A172 (cell line): Measurements from ENCODE around the gene CDCA5. TPM values are rescaled to one million over a fixed set of nuclear protein-coding genes. Genes with fewer than 3 reads are reported as not detected.
A peak's percentile ranks its signal among the peaks of the same experiment; 100 is the strongest.

Source experiments
- DNase-seq: peaks from one replicate; pipeline ENCODE4 v3.0.0-alpha.2; 2015; ENCODE audit warnings: low spot score
- total RNA-seq: library from RNA; depleted of rRNA; stranded (reverse); fragments of >200 nt; shearing (Covaris generic); gene quantifications from 2 replicates; pipeline ENCODE4 v1.2.3, GENCODE V29; 2014; rRNA removed

The CDCA5 gene
- total RNA-seq, 1 experiment from 2014 or later: 49.5 TPM

DNA sequence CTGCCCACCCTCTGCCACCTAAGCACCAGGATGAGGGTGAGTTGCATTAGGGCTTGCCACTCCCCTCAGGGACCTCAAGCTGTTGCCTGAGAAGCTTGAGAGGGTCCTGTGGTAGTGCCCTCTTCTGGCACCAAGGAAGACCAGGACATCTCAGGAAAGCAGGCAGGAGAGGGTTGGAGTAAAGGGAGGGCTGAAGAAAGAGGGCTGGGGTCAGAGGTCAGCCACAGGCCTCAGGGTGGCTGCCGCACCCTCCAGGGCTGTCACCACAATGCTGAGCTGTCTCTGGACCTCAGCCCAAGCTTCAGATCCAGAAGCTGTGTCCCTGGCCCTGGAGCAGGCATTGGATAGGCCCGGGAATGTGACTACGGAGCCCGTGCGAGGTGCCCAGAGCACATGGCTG, 38.8 kb downstream of the CDCA5 start:
- DNase-seq: no peak

- peak; percentile 42 for DNase-seq
These were observed 39.8 kb downstream of the CDCA5 start for GRCh38 chr11:65043881-65044501.

DNA sequence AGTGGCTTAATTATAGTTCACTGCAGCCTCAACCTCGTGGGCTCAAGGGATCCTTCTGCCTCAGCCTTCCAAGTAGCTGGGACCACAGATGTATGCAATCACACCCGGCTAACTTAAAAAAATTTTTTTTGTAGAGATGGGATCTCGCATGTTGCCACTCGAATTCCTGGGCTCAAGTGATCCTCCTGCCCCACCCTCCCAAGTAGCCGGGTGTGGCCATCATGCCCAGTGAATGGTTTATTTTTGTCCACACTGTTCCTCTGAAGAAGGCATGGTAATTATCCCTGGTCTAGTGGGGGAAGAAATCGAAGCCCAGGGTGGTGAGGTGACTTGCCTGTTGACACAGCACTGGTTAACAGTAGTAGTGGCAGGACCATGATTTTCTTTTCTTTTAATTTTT, 40.9 kb downstream of the CDCA5 start:
- DNase-seq: no peak

- peak; percentile 92 for DNase-seq
These were observed 42.8 kb downstream of the CDCA5 start, which contains the start of gene SAC3D1 for GRCh38 chr11:65040847-65041622. SAC3D1 (plus strand) TSS chr11:65041210; CDS start chr11:65041293, 83 bp downstream.

DNA sequence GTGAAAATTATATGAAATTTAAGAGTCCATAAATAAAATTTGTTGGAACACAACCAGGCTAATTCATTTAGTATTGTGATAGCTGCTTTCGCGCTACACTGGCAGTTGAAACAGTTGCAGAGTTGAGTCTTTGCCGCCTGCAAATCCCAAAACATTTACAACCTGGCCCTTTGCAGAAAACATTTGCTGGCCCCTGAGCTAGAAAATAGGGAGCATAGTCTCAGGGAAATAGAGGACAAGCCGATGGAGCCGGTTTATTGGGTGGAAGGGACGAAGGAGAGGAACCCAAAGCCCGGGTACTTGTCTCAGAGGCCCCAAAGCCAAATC, 43.4 kb downstream of the CDCA5 start:
- DNase-seq: no peak

DNA sequence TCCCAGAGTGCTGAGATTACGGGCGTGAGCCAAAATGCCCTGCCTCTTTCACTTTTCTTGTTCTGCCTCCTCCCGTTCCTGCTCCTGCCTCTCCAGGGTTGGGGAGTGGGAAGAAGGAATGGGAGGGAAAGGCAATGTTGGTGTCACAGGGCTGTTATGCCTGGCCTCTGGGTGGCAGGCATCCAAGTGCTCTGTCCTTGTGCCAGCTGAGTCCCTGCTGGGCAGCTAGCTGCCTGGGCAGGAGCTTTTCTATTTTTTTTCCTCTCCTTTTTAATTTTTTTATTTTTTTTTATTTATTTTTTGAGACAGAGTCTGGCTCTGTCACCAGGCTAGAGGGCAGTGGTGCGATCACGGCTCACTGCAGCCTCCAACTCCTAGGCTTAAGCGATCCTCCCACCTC, 46.9 kb downstream of the CDCA5 start:
- peak; percentile 35 for DNase-seq

GRCh38 chr11:65035579-65035978, 48.3 kb downstream of the CDCA5 start:
- no peak for DNase-seq

DNA sequence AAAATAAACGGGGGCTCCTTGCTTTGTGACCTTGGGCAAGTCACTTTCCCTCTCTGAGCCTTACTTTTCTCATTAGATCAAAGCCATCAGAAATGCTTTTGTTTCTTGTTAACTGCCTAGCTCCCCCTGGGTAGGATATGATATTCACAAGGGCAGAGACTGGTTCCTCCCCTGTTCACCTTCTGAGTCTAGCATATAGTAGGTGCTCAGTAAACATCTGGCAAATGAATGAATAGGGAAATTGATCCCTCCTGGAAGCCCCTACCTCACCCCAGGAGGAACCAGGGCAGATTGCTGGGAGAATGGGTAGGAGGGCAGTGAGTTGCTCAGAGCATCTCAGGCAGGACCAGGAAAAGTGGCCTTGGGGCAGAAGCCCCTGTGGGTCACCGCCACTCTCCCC, 49.4 kb downstream of the CDCA5 start:
- no peak for DNase-seq

DNA sequence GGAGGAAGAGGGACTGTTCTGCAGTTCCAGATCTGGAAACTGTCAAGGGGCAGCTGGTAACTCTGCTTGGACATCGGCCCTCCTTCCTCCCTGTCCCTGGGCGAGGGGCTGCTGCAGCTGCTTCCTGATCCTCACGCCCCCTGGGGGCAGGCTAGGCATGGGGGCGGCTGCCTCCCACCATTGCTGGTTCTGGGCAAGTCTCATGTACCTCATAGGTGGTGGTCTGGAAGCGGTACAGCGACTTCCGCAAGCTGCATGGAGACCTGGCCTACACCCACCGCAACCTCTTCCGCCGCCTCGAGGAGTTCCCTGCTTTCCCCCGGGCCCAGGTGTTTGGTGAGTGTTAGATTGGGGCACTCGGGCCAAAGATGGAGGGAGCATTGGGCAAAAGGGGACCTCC, 51.6 kb downstream of the CDCA5 start:
- DNase-seq: no peak

Other genes with a start within 250 kb of the CDCA5 start
- 3.7 and 4.1 TPM in 2 replicates for gene CDC42BPG, start 239.4 kb downstream of the CDCA5 start, total RNA-seq
- 81.4 and 117 TPM in 2 replicates for gene EHD1, start 205.4 kb downstream of the CDCA5 start, total RNA-seq
- 10.7 and 15.1 TPM in 2 replicates for gene ATG2A, start 166.8 kb downstream of the CDCA5 start, total RNA-seq
- 18.4 and 19.6 TPM in 2 replicates for gene PPP2R5B, start 159.4 kb downstream of the CDCA5 start, total RNA-seq
- not detected in 2 replicates for gene GPHA2, start 148.1 kb downstream of the CDCA5 start, total RNA-seq
- gene MAJIN, start 111.9 kb downstream of the CDCA5 start, total RNA-seq: not detected in 2 replicates
- 0.50 and 0.59 TPM in 2 replicates for gene BATF2, start 87.1 kb downstream of the CDCA5 start, total RNA-seq
- gene ARL2, start 69.9 kb downstream of the CDCA5 start, total RNA-seq: 170 and 196 TPM in 2 replicates
- gene SNX15, start 56.6 kb downstream of the CDCA5 start, total RNA-seq: 13.4 and 31.2 TPM in 2 replicates
- gene SAC3D1, start 42.8 kb downstream of the CDCA5 start, total RNA-seq: 44.0 and 52.3 TPM in 2 replicates
- not detected in 2 replicates for gene NAALADL1, start 25.5 kb downstream of the CDCA5 start, total RNA-seq
- 41.4 and 65.5 TPM in 2 replicates for gene ZFPL1, start 182 bp upstream of the CDCA5 start, total RNA-seq
- gene VPS51, start 12.2 kb upstream of the CDCA5 start, total RNA-seq: 51.1 and 208 TPM in 2 replicates
- gene TM7SF2, start 27.8 kb upstream of the CDCA5 start, total RNA-seq: 1.9 and 8.5 TPM in 2 replicates
- 10.4 and 22.3 TPM in 2 replicates for gene ZNHIT2, start 33.7 kb upstream of the CDCA5 start, total RNA-seq
- 286 and 528 TPM in 2 replicates for gene FAU, start 38.1 kb upstream of the CDCA5 start, total RNA-seq
- 52.8 and 82.4 TPM in 2 replicates for gene MRPL49, start 38.3 kb upstream of the CDCA5 start, total RNA-seq
- 17.0 and 30.6 TPM in 2 replicates for gene SYVN1, start 50.5 kb upstream of the CDCA5 start, total RNA-seq
- not detected in 2 replicates for gene SPDYC, start 86.2 kb upstream of the CDCA5 start, total RNA-seq
- gene CAPN1, start 97.9 kb upstream of the CDCA5 start, total RNA-seq: 156 and 170 TPM in 2 replicates
- gene POLA2, start 177.9 kb upstream of the CDCA5 start, total RNA-seq: 14.2 and 18.1 TPM in 2 replicates
- 1.7 and 5.3 TPM in 2 replicates for gene CDC42EP2, start 230.8 kb upstream of the CDCA5 start, total RNA-seq
- gene DPF2, start 249.8 kb upstream of the CDCA5 start, total RNA-seq: 37.9 and 57.0 TPM in 2 replicates